GM19238 (cell line): Measurements from ENCODE around the gene WDR91.
"Not testable (repeated sequence)": the region's sequence is repeated elsewhere in the genome, so short reads cannot be mapped to it uniquely, and the experiment has no call there.

Source experiments
- DNase-seq: peaks from one replicate; pipeline ENCODE4 v3.0.0; 2011; ENCODE audit warnings: low spot score; ENCODE audit not compliant: insufficient read length

The WDR91 gene

DNA sequence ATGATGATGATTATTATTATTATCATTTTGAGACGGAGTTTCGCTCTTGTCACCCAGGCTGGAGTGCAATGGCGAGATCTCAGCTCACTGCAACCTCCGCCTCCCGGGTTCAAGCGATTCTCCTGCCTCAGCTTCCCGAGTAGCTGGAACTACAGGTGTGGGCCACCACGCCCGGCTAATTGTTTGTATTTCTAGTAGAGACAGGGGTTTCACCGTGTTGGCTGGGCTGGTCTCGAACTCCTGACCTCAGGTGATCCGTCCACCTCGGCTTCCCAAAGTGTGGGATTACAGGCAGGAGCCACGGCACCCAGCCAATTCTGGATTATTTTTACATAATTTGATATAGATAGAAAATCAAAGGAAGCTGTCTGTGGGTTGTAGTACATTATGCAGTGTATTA lies 22.8 kb upstream of the WDR91 start:
- not testable (repeated sequence) for DNase-seq

DNA sequence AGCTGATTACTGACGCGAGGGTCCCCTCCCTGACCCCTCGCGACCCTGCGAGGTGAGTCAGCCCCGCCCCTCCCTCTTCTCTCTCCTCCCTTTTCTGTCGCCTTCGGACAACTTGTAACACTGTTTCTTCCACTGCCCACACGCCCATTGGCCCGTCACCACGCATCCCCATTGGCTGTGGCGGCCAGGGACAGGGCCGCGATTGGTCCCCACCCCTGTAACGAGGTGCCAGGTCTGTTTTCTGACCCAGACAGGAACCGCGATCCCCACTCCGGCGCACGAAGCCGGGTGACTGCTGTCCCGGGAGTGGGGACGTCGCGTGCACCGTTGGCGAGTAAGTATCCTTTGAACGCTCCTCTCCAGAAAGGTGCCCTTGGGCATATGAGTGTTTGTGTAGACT lies 22.2 kb upstream of the WDR91 start, which contains the start of gene STRA8:
STRA8 (plus strand) TSS at position 269 of the 400 bp plus-strand sequence. CDS start 6,687 bp downstream, outside the sequence.
- no peak for DNase-seq

DNA sequence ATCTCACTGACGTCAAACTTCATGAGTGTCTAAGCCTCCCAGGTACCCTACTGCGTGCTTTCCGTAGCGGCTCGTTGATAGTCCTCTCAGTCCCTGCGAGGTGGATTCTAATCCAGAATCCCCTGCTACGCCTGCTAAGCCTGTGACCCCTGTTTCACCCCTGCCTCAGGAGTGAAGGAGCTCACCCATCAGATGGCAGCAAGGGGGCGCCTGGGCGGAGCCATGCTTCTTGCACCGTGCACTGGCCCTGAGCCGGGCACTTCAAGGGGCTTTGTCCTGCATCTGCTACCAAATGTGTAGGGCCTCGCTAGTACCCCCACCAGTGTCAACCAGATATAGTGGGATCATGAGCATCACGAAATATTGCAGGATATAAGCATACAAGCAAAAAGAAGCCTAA lies 21.4 kb upstream of the WDR91 start:
- no peak for DNase-seq

DNA sequence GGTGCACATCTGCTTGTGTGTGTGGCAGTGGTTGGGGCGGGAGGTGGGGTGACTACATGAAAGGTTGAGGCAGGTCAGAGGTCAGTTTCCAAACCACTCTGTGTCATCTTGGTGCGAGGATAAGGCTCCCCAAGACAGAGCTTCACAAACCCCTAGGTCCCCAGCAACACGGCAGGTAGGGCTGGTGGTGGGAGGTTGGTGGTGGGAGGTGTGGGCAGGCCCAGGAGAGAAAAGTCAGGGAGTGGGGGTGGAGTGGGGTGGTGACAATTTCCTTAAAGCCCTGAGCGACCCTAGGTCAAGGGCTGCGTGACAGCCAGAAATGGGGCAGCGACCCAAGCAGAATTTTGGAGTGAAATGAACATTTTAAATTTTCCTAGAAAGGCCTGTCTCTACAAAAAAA lies 20.8 kb upstream of the WDR91 start:
- no peak for DNase-seq

DNA sequence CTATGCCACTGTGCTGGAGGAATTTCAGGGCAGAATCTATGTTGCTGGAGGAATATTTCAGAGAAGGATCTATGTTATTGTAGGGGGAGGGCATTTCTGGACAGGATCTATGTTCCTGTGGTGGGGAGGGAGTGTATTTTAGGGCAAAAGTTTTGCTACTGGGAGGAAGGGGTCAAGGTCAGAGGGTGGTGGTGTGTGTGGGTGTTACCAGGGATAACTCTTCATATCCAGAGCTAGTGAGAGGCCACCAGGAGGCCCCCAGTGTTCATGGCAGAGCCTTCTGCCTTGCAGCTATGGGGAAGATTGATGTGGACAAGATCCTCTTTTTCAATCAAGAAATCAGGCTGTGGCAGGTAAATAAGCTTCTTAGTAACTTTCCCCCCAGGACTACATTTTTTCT lies 20.4 kb upstream of the WDR91 start:
- no peak for DNase-seq

DNA sequence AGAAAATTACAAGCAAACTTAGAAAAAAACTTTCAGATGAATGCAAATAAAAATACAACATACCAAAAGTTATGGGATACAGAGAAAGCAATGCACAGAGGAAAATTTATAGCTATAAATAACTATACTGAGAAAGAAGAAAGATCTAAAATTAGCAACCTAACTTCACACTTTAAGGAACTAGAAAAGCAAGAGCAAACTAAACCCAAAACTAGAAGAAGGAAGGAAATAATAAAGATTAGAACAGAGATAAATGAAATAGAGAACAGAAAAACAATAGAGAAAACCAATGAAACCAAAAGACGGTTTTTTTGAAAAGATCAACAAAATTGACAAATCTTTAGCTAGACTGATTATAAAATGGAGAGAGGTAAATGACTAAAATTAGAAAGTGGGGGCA lies 12.7 kb upstream of the WDR91 start:
- DNase-seq: no peak

DNA sequence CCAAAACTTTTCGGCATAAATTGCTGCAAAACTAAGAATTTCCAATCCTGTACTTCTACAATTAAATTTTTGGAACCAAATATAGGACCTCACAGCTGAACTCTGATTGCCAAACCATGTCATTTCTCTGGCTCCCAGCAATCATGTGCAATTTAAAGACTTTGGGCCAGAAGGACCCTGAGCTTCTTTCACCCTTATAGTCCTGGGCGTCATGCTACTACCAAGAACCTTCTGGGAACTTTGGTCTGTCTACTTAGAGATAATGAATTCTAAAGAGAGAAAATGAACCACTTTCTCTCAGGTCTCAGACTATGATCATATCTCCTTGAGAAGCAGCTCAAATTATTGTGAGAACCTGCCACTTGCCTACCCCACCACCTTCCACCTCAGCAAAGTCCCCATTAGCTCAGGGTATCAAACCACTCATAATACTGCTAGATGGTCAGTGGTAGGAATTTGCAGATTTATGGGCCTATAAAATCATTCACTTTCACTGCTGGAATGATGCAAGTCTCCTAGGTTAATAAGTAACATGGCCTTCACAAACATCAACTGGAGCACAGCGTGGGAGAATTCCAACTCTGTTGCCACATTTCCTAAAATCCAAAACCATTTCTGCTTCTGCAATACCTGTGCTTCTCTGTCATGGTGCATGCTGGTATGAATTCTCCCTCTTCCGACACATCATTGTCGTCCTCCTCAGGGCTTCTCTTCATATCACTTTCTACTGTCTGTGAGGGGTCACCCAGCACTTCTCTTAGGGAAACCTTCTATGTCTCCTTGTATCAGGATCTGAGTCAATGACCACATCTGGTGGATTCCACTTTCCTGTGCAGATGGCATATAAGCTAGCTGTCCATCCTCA lies 6.6 kb upstream of the WDR91 start:
- no peak for DNase-seq

DNA sequence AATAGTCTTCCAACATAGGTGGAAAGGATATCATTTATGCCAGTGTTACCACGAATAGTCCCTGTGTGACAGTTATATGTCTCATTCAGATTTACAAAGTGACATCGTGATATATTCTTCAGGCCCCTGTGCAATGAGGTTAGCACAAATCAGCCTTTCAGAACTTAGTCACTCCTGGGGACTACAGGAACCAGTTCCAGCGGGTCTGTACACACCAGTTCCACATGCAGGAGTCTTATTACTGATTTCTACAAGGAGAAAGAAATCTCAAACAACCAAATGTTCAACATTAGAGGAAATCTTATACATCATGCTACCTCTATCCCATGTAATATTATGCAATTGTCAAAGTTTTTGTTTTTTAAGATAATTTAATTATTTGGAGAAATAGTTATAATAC lies 4.4 kb upstream of the WDR91 start:
- no peak for DNase-seq

DNA sequence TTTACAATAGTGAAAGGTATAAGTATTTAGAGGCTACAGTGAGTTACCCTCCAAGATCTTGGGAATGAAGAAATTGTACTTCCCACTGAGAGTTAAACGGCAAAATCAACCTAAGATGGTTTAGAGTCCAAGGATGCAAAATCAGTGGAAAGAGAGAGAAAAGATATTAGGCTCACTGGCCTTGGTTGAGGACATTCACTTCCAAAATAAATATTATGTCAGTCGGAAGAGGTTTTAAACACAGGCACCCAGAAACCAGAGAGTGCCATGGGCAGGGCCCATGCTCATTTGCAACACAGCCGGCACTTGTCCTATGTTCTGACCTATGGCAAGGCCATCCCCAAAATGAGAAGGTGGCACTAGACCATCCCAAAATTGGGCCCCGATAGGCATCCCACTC lies 3.9 kb upstream of the WDR91 start:
- DNase-seq: no peak

DNA sequence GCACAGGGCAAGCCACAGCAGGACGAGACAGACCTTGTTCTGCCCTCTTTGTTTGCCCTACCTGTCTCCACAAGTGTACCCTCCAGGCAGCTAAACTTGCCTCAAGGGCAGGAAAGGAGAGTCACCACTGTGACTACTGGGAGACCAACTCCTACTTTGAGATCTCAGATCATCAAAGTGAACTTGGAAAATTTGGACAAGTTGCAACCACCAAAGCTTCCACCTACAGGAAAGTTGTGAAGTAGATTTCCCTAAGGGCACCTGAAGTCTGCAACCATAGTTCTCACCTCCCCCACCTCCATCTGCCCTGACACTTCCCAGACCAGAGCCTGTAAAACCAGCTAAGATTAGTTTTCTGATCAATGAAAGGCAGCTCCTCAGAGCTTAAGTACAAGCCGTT lies 2.5 kb upstream of the WDR91 start:
- DNase-seq: no peak

DNA sequence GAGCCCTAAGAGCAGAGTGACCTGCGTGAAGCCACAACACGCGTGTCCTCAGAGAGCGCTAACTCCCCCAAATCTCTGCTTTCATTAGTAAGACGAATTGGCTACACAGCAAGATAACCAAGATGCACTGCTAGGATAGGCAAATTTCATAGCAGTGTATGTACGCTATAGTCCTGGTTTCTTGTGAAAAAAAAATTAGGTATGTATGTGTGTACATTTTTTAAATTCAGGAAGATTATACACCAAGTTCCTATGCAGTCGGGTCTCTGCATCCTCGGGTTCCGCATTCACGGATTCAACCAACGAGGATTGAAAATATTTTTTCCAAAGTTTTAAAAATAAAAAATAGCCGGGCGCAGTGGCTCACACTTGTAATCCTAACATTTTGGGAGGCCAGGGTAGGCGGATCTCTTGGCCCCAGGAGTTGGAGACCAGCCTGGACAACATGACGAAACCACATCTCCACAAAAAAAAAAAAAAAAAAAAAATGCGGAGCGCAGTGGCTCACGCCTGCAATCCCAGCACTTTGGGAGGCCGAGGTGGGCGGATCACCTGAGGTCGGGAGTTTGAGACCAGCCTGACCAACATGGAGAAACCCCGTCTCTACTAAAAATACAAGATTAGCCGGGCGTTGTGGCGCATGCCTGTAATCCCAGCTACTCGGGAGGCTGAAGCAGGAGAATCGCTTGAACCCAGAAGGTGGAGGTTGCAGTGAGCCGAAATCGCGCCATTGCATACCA lies 790 bp upstream of the WDR91 start:
- DNase-seq: not testable (repeated sequence)

DNA sequence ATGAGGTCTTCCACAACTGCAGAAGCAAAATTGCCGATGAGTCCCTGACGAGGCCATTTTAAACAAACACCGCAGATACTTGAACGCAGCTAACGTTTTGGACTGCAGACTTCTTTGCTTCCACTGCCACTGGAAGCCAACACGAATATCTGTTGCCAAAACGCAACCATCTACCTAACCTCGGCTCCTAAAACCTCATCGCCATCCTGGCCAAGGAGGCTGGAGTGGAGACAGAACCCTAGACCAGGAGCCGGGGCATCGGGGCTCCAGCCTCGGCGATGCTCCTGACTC lies 493 bp downstream of the WDR91 start:
- no peak for DNase-seq

DNA sequence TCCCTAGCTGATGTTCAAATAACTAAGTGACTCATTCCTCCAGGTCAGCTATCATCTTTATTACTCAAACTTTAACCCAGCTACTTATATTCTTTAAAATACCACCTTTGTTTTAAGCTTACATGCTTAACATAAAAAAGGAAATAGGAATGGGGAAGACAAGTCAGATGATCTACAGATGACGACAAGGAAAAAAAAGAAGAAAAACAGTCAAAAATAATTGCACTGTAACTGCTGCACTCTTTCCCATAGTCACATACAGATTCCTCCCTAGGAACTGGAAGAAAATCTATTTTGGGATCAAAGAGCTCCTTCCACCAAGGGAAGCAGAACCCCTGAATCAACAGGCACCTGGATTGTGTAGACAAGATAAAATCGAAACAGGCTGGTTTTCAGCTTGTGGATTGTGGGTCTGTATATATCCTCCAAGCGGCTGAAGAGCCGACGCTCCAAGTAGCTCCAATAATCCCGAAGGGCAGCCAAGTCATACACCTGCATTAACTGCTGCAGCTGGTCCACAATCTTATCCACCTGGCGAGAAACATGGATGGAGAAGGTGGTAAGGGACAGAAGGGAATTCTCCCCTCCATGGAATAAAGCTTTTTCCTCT lies 2.0 kb downstream of the WDR91 start:
- DNase-seq: no peak

DNA sequence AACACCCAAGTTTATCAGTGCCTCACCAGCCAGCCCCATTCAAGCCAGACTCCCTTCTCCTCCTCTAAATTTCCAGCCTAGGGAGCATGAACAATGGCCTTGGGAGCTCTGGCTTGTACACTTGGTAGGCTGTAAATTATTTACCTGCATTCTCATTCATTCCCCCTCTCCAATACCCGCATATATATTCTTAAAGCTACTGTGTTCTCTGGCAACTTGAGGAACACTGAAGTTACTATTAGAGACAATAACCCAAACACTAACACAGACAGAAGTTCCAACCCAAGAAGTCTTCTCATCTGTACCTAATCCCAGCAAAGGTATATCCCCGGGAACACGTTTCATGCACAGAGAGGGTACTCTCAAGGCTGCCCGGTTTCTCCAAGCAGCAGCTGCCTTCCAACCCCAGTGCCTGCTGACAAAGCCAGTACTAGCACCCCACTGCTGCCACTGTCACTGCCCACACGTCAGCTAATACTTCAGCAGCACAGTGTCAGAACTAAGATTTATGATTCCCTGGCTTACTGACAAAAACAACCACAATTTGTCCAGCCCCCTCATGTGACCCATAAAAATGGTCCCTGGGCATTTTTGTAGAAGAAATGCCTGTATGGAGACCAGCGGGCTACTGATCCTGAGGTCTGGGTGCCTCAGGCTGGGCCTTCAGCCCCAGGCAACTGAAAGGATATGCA lies 3.1 kb downstream of the WDR91 start:
- DNase-seq: no peak

DNA sequence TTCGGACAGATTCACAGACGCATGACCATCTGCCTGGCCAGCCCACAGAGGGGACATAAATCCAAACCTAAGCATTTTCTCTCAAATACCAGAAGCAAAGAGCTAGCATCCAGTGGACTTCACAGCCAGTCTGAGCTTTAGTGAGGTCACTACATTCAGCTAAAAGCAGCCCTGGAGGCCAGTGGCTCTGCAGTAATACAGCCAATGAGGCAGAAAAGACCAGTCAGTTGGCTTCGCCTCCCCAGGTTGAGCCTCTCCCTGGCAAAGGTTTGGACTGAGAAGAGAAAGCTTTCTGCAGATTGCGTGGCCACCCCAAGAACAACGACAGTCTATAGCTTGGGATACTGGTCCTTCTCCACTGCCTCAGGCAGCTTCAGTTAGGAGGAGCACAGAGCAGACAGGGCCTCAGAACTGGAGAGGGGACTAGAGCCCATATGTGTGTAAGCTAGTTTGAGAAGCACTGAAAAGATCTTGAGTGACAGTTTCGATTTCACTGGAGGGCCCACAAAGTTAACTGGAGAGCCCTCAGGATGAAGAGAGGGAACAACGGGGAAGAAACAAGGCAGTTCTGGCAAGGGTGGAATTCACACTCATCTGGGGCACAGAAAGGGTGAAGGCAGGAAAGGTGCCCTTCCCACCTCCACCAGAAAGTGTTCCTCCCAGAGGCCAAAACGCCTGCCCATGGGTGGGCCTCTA lies 3.8 kb downstream of the WDR91 start:
- DNase-seq: no peak

DNA sequence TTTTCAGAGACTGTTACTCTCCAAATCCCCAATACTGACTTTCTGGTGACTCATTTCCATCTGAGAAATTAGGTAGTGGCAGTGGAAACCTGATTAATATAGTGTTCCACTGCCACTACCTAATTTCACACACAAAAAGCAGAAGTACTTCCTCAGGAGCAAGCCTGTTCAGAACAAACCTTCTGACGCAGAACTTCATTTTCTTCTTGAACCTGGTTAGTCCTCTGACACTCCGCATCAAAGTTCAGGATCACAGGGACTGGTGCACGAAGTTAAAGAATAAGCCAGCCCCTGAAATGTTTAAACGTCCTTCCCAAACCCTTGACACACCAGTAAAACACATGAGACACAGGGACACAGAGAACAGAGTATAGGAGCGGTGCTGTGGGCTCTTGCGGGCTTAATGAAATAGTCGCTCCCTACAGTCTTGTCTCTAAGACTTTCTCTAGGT lies 4.4 kb downstream of the WDR91 start:
- peak; percentile 43 for DNase-seq

DNA sequence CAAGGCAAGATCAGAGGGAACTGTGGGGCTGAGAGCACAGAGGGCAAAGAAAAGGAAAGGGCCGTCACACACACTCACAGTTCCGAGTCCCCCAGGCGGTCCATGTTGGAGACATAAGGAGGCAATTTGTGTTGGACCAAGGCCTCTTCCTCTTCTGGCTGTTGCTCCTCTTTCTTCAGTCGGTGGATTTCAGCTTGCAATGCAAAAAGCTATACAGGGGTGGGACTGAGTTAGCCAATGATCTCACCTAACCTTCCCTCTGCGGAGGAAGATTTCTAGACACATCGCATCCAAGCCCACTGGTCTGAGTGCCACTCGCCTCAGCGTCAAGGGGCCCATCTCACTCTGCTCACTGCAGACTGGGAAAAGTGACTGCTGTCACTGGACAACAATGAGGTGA lies 5.5 kb downstream of the WDR91 start:
- DNase-seq: no peak

DNA sequence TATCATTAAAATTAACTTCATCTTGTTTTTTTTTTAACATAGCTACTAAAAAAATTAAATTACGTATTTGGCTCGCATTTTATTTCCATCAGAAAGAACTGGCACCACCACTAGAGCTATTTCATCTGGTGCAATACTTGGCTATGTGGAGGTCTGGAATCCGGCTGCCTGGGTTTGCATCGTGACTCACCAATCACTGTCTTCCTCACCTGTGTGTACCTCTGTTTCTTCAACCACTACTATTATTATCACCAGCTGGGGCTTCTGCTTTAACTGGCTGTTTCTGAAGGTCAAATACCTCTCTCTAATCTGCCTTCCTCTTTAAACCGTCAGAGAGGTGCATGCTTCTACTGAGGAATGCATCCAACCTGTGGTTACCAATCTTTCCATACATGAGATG lies 6.5 kb downstream of the WDR91 start:
- no peak for DNase-seq

DNA sequence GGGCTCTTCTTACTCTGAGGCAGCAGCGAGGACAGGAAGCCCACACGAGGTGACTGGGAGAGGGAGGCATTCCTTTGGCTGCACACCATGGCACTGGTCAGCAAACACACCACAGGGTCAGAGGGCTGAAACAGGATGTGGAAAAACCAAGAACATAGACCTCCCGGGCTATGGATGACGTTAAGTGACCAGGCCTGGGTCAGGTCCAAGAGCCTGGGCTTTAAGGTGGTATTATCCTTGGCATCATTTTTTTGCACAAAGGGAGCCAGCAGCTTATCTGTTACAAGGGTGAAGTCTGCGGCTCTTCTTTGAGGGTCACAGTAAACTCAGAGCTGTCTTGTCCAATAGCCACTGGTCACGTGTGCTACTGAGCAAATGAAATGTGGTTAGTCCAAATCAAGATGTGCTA lies 7.0 kb downstream of the WDR91 start:
- no peak for DNase-seq

DNA sequence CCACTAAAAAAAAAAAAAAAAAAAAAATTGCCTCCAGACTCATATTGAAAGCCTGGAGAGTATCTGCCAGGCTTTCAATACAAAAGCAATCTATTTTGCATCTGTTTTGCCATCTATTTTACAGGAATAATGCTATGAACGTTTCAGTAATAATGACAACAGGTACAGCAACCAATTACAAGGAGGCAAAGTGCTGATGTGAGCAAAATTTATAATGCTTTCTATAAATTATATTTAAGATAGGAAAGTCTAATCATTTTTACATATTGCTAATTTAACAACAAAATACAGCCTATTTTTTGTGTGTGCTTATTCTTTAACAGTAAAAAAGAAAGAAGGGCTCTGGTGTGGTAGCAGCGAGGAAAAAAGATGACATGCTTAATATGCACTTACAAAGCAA lies 10.0 kb downstream of the WDR91 start:
- no peak for DNase-seq

DNA sequence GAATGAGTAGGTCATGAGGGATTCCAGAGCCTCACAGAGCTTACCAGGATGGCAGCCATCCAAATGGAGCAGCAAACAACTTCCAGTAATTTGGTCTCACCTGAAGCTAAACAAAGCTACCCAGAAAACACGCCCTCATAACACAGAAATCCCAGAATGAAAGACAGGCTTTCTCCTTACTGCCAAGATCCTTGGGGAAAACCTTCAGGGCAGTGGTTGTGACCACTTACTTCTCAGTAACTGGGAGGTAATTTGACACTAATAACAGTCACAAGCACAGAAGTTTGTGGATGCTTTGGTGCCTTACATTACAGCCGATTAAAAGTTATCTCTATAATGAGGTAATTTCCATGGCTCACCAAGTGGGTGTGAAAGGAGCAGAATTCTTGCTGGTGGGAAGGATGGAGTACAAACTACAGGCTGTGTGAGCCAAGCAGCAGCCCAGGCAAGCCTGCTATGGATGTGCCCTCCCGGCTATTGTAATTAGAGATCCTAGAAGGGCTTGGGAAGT lies 10.4 kb downstream of the WDR91 start:
- DNase-seq: no peak
